Muscle of back (tissue), 11 donors: ENCODE data around the gene POLR2C. TPM values are rescaled to one million over a fixed set of nuclear protein-coding genes. Genes with fewer than 3 reads are reported as not detected.
A peak's percentile ranks its signal among the peaks of the same experiment; 100 is the strongest.

Experiments used
- DNase-seq, 3 donors: peaks; one replicate each; pipeline versions ENCODE4 v3.0.0 to v3.0.0-alpha.2; 2013
- polyA plus RNA-seq, 10 donors: library from polyadenylated mRNA; unstranded; fragments of 120-200 nt; gene quantifications; one replicate each; pipeline ENCODE4 v1.2.1, GENCODE V29; 2013; ENCODE audit not compliant: insufficient read length in 10 of 10

Gene POLR2C
- polyA plus RNA-seq, 10 donors, result 41.6 to 53.7 (median 47.0) TPM

DNA sequence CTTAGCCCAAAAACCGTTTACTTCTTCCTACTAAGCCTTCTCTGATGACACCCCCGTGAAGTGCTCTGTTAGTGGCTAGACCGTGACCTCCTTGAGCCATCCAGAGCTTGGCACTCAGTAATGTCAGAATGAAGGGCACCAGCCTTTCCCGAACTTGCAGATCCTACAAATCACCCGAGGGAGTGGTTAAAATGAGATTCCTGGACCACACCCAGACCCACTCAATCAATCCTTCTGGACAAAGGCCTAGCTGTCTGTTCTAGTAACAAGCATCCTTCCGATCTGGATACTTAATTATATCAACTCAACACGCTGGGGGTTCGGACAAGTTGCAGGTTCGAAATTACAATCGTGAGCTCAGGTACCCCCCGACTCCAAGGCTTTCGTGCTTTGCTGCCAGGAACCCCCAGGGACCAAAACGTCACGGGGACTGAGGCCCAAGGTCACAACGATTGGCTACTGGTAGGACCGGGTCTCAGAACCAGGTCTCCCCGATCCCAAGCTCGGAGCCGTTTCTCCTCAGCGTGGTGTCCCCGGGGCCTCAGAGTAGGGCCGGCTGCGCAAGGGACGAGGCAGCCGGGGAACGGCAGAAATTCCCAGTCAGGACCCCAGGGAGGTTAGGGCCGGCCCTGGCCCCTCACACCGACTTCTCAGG lies 15.8 kb upstream of the POLR2C start:
- DNase-seq, result peak in 2 of 3 donors; percentile 13 to 40

DNA sequence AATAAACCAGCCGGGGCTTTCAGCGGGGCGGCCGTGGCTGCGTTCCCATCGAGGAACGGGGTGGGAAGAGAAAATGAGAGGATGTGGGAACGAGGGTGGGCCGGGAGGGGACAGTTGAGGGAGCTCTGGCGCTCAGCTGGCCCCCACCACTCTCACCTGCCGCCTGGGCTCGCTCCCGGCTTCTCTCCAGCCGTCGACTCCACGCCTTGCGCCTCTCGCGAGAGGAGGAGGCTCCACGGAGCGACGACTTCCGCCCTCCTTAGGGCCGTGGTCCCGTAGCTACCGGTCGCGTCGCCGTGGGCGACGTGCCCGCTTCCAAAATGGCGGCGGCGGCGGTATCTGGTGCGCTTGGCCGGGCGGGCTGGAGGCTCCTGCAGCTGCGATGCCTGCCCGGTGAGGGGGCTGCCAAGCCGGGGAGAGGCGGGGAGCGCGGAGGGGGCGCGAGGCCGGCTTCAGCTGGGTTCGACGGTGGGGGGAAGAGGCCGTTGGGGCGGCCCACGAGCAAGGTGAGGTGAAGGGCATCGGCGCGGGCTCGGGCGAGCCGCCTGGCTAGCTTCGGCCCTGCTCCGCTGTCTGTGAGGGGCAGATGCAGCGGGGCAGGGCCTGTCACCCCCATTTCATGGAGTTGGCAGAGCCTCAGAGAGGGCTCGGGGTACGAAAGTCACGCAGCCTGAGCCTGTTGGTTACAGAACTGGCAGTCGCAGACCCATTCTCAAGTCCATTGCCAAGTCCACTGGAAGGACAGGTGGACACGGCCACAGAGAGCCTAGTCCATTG lies 15.1 kb upstream of the POLR2C start, which contains the start of the genes CIAPIN1 and COQ9:
CIAPIN1 (minus strand) TSS at position 200 of the 777 bp plus-strand sequence. CDS start 6,457 bp downstream, outside the sequence.
COQ9 (plus strand) TSS at position 294 of the 777 bp plus-strand sequence; CDS start at position 321, 27 bp downstream.
- peak; percentile 93 to 97 (median 97) for DNase-seq

GRCh38 chr16:57452021-57452420 lies 10.5 kb upstream of the POLR2C start:
- no peak for DNase-seq

DNA sequence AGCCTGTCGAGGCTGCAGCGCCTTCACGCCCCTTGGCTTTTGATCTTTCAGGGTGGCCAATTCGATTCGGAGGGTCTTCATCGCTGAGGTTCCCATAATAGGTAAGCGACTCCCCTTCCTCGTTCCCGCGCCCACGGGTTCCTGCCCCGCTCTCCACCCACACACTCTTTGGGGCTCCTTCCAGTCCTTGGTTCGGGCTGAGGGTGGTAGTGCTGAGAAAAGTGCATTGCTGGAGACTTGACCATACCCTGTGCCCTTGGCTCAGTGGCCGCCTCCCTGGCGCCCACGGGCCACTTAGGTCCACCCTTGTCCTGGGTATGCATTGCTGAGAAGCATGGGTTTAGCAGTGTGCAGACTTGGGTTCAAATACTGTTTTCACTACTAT lies 491 bp downstream of the POLR2C start:
- no peak for DNase-seq

DNA sequence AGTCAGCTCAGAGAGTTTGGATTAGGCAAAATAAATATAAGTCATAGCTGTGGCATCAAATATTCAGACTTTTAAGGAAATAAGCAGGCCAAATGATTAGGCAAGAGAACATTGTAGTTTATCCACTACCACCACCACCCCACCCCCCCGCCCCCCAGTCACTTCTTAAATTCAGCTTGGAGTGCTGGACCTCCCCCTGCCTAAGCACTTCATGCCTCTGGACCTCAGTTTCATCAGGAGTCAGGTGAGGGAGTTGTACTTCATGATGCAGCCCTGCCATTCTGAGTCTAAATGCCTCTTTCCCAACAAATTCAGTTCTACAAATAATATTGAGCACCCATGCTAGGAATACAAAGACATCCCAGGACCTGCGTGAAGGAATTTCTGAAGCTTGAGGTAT lies 2.0 kb downstream of the POLR2C start:
- no peak for DNase-seq

DNA sequence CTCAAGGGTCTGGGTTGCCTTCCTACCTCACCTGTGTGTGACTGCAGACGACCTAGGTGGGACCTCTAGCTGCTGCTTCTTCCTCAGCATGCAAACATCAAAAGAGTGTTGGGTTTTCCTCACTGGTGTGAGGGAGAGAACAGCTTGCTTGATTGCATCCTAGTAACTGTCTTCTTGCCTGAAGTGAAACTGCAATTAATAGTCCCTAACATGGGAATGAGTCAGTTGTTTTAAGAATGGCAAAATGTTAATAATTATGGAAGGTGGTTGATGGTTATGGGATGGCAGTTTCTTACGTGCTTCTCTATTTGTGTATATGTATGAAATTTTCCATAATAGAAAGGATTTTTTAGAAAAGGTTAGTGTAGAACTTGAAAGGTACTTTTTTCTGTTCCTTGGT lies 5.9 kb downstream of the POLR2C start:
- no peak for DNase-seq

GRCh38 chr16:57469046-57469445 lies 6.6 kb downstream of the POLR2C start:
- no peak for DNase-seq

DNA sequence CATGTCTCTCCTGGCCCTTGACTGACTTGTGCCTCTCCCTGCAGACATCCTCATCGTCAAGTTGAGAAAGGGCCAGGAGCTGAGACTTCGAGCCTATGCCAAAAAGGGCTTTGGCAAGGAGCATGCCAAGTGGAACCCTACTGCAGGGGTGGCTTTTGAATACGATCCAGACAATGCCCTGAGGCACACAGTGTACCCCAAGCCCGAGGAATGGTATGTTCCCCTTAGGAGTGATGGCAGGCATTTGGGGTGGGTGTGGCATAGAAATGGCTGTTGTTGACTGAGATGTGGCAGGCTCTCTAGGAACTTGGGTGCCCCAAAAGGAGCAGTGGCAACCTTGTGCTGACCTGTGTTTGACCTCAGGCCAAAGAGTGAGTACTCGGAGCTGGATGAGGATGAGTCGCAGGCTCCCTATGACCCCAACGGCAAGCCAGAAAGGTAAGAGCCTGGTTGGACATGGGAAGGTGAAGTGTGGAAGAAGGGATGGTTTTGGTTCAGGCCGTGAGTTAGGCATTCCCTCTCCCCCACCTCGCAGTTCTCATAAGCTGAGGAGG lies 7.5 kb downstream of the POLR2C start:
- DNase-seq, result no peak

GRCh38 chr16:57470711-57471110 lies 8.2 kb downstream of the POLR2C start:
- no peak for DNase-seq

- no peak for DNase-seq
Measured at GRCh38 chr16:57471209-57471608, 8.7 kb downstream of the POLR2C start.

- DNase-seq, result no peak
Measured at GRCh38 chr16:57471852-57472664, 9.6 kb downstream of the POLR2C start.

GRCh38 chr16:57472665-57473060 lies 10.2 kb downstream of the POLR2C start:
- no peak for DNase-seq

DNA sequence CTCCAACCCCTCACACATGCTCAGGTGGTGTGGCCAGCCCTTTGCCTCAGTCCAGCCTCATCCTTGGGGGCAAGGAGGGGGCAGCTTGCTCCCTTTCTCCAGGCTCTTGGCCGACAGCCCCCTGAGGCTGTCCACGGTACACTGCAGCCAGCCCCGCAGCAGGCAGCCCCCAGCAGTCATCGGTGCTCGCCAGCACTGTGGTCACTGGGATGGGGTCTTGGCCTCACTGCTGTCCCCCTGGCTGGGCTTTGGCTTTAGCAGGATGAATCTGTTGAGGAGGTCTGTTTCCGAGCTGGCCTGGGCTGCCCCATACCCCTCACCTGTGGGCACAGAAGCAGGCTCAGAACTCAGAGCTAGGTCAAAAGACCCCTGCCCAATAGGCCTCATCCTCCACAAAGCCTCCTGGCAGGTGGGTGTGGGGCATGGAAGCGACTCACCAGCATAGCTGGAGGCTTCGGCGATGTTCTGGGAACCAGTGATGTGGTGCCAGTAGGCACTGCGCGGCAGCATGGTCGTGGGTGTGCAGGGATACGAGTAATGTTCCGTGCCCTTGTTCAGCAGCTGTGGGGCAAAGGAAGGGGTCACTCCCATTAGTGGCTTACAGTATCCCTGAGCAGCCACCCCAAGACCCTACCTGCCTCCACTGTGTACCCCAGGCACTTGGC lies 10.8 kb downstream of the POLR2C start:
- no peak for DNase-seq

DNA sequence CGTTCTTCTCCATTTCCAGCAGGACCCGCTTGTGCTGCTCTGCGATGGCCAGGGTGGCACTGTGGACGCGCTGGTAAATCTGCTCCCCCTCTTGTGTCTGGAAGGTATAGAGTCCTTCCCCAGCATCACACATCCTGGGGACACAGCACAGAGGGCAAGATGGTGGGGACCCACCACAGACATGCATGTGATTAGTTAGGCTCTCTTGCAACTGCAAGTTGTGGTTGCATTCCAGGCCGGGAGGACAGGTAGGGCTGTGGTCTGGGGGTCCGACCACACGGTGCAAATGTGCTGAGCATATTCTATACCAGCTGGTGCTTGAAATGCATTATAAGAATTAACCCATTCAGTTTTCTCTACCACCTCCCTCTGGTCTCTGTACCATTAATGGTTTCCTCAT lies 11.4 kb downstream of the POLR2C start:
- DNase-seq, result no peak

DNA sequence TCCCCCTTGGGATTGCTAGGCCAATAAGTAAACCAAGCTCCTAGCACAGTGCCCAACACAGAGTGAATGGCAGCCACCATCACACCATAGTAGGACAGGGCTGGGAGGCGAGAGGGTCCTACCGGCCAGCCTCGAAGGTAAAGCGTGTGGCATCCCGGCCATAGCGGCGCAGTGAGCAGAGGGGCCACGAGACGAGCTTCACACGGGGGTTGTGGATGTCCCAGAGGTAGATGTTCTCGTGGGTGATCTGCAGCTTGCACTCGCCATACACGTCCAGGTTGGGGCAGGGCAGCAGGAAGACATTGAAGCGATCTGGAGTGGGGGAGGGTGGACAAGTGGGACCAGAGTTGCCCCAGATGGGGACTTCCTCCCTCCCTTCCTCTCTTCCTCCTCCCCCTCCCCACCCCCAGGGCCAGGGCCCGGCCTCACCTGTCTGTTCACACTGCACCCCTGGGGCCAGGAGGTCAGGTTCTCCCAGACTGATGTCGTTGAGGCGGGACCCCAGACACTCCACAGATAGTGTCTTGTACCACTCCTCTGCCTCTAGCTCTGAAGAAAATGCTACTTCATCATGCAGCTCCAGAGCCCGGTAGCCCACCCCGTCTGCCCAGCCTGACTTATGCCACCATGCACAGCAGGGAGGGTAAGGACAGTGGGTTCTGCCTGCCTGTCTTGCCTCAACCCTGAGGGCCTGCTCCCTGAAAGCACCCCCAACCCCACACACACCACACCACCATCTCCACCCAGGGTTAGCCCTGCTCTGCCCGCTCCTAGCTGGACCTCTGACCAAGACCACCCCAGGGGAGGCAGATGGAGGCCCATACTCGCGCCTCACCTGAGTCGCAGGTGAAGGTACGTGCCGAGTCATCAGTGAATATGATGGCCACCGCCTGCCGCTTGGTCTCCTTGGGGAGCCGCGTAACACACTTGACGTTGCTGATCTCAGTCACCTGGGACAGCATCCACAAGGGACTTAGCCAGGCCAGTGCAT lies 12.5 kb downstream of the POLR2C start:
- DNase-seq, result no peak

GRCh38 chr16:57475711-57476339 lies 13.3 kb downstream of the POLR2C start:
- peak in 1 of 3 donors; percentile 39 for DNase-seq

GRCh38 chr16:57476546-57477410 lies 14.3 kb downstream of the POLR2C start:
- DNase-seq, result no peak

DNA sequence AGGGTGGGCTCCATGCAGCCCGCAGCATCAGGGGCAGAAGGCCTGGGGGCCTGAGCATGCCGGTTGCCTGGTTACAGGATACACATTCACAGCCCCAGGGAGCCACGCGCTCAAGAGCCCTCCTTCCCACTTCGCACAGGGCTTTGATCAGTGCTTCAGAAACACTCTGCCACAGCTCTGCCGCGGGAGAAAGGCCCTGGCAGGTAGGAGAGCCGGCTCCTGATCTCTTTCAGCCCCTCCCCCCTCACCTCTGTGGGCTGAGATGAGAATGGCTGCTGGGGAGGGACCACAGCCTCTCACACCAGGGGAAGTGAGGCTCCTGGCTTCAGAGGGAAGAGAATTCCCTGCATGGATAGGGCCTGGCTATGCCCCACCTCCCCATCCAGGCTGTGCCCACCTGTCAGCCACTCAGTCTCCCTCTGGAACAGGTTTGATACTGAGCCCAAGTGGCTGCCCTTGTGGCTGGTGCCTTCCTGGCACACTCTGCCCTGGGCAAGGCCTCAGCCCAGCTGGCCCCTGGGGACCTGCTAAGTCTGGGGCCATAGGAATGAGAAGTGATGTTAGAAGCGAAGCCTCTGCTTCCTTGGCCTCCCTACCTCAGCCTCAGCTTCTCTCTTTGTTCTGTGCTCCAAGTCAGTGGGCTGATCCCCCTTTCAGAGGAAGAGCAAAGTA lies 15.2 kb downstream of the POLR2C start:
- no peak for DNase-seq
